Measurements from ENCODE around the gene ADGRG7.

Gene ADGRG7

GRCh38 chr3:100609305-100609704 is at the start of gene ADGRG7:
Gene ADGRG7 (plus strand): TSS chr3:100609601. CDS start chr3:100609857, 256 bp downstream.
- Histone ChIP-seq H3K9ac (no peak within 1 kb of the TSS), H3K27ac (no peak within 1 kb of the TSS), H3K4me1 (no peaks in the 10 kb centered on the region), H3K9me3 (ENCODE audit: control insufficient read depth, low read length) (no peaks in the 10 kb centered on the region), H3K27me3 (ENCODE audit: control insufficient read depth, insufficient read depth, low read length) (no peaks in the 10 kb centered on the region), H3K4me2 (ENCODE audit: low read length) (no peak within 1 kb of the TSS), H3K36me3 (ENCODE audit: control insufficient read depth, insufficient read depth, low read length) (no peaks in the 10 kb centered on the region), H3K4me3 (ENCODE audit: low read depth, low read length) (no peak within 1 kb of the TSS), H2AFZ (no peak within 1 kb of the TSS), H3K79me2 (no peaks in the 10 kb centered on the region)
- TF ChIP-seq, protein P1, sequence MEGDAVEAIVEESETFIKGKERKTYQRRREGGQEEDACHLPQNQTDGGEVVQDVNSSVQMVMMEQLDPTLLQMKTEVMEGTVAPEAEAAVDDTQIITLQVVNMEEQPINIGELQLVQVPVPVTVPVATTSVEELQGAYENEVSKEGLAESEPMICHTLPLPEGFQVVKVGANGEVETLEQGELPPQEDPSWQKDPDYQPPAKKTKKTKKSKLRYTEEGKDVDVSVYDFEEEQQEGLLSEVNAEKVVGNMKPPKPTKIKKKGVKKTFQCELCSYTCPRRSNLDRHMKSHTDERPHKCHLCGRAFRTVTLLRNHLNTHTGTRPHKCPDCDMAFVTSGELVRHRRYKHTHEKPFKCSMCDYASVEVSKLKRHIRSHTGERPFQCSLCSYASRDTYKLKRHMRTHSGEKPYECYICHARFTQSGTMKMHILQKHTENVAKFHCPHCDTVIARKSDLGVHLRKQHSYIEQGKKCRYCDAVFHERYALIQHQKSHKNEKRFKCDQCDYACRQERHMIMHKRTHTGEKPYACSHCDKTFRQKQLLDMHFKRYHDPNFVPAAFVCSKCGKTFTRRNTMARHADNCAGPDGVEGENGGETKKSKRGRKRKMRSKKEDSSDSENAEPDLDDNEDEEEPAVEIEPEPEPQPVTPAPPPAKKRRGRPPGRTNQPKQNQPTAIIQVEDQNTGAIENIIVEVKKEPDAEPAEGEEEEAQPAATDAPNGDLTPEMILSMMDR (IDR thresholded peaks at IDR 0.05): no peak

DNA sequence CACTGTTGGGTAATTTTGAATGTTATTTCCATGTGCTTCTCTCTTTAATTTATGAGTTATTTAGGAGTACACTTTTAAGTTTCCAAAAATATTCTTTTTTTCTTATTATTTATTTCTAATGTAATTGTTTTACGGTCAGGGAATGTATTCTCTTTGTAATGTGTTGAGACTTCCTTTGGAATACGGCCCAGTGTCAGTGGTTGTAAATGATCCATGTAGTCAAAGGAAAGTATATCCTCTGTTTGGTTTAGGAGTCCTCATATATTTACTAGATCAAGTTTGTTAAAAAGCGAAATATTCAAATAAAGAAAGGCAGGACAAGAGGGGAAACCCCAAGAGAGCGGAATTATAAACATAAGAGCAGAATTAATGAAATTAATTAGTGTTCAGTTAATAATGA is 49.0 kb upstream of the ADGRG7 start:
- no peak overlapping the region for H3K4me3 ChIP-seq (ENCODE audit: low read depth, low read length)
- H3K9ac ChIP-seq: no peak overlapping the region
- H2AFZ ChIP-seq: no peak overlapping the region
- TF ChIP-seq, protein P1 (IDR thresholded peaks at IDR 0.05): no peak
- H3K27ac ChIP-seq: no peak overlapping the region
- H3K79me2 ChIP-seq: no peaks in the 10 kb centered on the region
- no peaks in the 10 kb centered on the region for H3K9me3 ChIP-seq (ENCODE audit: control insufficient read depth, low read length)
- no peaks in the 10 kb centered on the region for H3K4me1 ChIP-seq
- no peak overlapping the region for H3K4me2 ChIP-seq (ENCODE audit: low read length)
- H3K36me3 ChIP-seq (ENCODE audit: control insufficient read depth, insufficient read depth, low read length): no peaks in the 10 kb centered on the region
- H3K27me3 ChIP-seq (ENCODE audit: control insufficient read depth, insufficient read depth, low read length): no peaks in the 10 kb centered on the region

GRCh38 chr3:100561459-100562158 is 47.8 kb upstream of the ADGRG7 start:
- no peaks in the 10 kb centered on the region for H3K79me2 ChIP-seq
- no peaks in the 10 kb centered on the region for H3K27me3 ChIP-seq (ENCODE audit: control insufficient read depth, insufficient read depth, low read length)
- TF ChIP-seq, protein P1 (IDR thresholded peaks at IDR 0.05): no peak
- H3K36me3 ChIP-seq (ENCODE audit: control insufficient read depth, insufficient read depth, low read length): no peaks in the 10 kb centered on the region
- no peak overlapping the region for H3K4me2 ChIP-seq (ENCODE audit: low read length)
- no peak overlapping the region for H3K4me3 ChIP-seq (ENCODE audit: low read depth, low read length)
- no peaks in the 10 kb centered on the region for H3K4me1 ChIP-seq
- no peak overlapping the region for H2AFZ ChIP-seq
- no peak overlapping the region for H3K27ac ChIP-seq
- H3K9me3 ChIP-seq (ENCODE audit: control insufficient read depth, low read length): no peaks in the 10 kb centered on the region
- no peak overlapping the region for H3K9ac ChIP-seq

GRCh38 chr3:100562224-100562857 is 47.1 kb upstream of the ADGRG7 start:
- no peak overlapping the region for H3K9ac ChIP-seq
- H3K4me3 ChIP-seq (ENCODE audit: low read depth, low read length): no peak overlapping the region

More at GRCh38 chr3:100562224-100562857, 47.1 kb upstream of the ADGRG7 start:
- TF ChIP-seq, protein P1 (IDR thresholded peaks at IDR 0.05): no peak
- Histone ChIP-seq H3K4me1 (no peaks in the 10 kb centered on the region), H3K4me2 (ENCODE audit: low read length) (no peak overlapping the region), H3K79me2 (no peaks in the 10 kb centered on the region), H3K27me3 (ENCODE audit: control insufficient read depth, insufficient read depth, low read length) (no peaks in the 10 kb centered on the region), H3K36me3 (ENCODE audit: control insufficient read depth, insufficient read depth, low read length) (no peaks in the 10 kb centered on the region), H2AFZ (no peak overlapping the region), H3K27ac (no peak overlapping the region), H3K9me3 (ENCODE audit: control insufficient read depth, low read length) (no peaks in the 10 kb centered on the region)
